Measurements from ENCODE around the gene CLEC11A. TPM values are rescaled to one million over a fixed set of nuclear protein-coding genes. Genes with fewer than 3 reads are reported as not detected.

CLEC11A gene
- total and polyA plus RNA-seq, 9 of the 15 experiments (the other 6 are each of a cell fraction or from before 2014, with no cell fraction given) = 0.39 to 43.9 (median 3.4) TPM

DNA sequence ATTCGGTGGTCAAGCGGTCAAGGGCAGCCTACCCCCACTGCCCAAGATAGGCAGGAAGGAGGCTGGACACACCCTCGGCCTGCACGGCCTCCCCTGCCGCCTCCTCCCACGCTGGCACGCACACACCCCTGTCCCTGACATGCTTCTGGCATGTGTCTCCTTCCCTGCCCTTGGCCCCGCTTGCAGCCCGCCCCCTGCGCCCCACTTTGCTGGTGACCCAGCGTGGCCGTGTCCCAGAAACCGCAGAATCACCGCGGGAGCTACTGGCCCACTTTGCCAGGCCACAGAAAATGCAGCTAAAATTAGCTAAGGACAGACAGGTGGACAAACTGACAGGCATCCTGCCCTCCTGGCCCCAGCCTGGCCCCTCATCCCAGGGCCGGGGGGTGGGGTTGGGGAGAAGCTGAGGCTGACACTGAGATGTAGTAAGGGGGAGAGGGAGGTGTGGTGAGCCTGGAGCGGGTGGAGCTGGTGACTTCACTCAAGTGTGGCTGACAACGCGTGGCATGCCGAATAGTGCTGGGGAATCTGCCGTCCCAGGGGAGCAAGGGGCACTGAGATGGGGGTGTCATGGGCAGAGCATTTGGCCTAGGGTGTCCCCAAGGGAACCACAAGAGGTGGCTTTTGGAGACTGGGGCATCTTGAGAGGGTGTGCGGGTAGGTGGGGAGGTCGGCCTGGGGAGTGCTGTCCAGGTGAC, 6.0 kb upstream of the CLEC11A start:
- H3K9ac ChIP-seq (ENCODE audit: insufficient read depth in 1 of 2, low read depth in 2 of 2, low read length in 2 of 2) = peak overlapping the region in 1 of 2 experiments; percentile 45; a peak in 1 of 4 replicates
- no peaks in the 10 kb centered on the region for H3K9me3 ChIP-seq (replicated peaks; ENCODE audit: control insufficient read depth, insufficient read depth, low read depth, low read length)
- no peak overlapping the region for H3K4me3 ChIP-seq
- intact Hi-C loops (cut with micrococcal nuclease) (no loop called here), in situ Hi-C loops (cut with MboI) (no loop called here)
- H2AFZ ChIP-seq (ENCODE audit: low read depth, low read length) = no peak overlapping the region
- BruUV-seq (replicated peaks) = no TSS peak
- H3K4me2 ChIP-seq (ENCODE audit: insufficient read depth, low read length) = no peak overlapping the region
- peak; percentile 21; the same call in 1 of the 2 replicates for TF ChIP-seq BHLHE40 (IDR thresholded peaks at IDR 0.05; ENCODE audit: low read length)
- TF ChIP-seq EGR1 (conservative IDR thresholded peaks at IDR 0.05) = peak; percentile 34
- TF ChIP-seq, protein P1, sequence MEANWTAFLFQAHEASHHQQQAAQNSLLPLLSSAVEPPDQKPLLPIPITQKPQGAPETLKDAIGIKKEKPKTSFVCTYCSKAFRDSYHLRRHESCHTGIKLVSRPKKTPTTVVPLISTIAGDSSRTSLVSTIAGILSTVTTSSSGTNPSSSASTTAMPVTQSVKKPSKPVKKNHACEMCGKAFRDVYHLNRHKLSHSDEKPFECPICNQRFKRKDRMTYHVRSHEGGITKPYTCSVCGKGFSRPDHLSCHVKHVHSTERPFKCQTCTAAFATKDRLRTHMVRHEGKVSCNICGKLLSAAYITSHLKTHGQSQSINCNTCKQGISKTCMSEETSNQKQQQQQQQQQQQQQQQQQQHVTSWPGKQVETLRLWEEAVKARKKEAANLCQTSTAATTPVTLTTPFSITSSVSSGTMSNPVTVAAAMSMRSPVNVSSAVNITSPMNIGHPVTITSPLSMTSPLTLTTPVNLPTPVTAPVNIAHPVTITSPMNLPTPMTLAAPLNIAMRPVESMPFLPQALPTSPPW (CRISPR knock-in tag; IDR thresholded peaks at IDR 0.05) = peak; percentile 18; the same call in 1 of the 2 replicates
- no peak for TF ChIP-seq ZNF239 (CRISPR knock-in tag; IDR thresholded peaks at IDR 0.05)
- no peak for TF ChIP-seq ZNF512 (tag; IDR thresholded peaks at IDR 0.05)
- no peak overlapping the region for H3K27ac ChIP-seq (ENCODE audit: extremely low read depth, low read depth, low read length)
- H4K20me1 ChIP-seq (replicated peaks; ENCODE audit: control insufficient read depth, insufficient read depth, low read length) = peaks cover 5% of the 10 kb centered on the region; the same call in 1 of the 2 replicates
- POLR2A ChIA-PET = no interaction called here
- no peaks in the 10 kb centered on the region for H3K36me3 ChIP-seq (ENCODE audit: control insufficient read depth, insufficient read depth, low read length)
- ATAC-seq (no peak), DNase-seq (ENCODE audit: extremely low read depth in 1 of 4, low spot score in 3 of 4) (peak in 2 of 4 experiments; percentile 42 to 43), FAIRE-seq (no peak)
- peaks cover 9 to 49% of the 10 kb centered on the region in 2 experiments; a peak in 4 of 5 replicates for H3K27me3 ChIP-seq (ENCODE audit: control insufficient read depth in 2 of 2, insufficient read depth in 2 of 2, low read length in 2 of 2)
- H3K79me2 ChIP-seq (ENCODE audit: control insufficient read depth, insufficient read depth, low read length) = no peaks in the 10 kb centered on the region
- H3K4me1 ChIP-seq (replicated peaks in 1 of 2; ENCODE audit: control insufficient read depth in 2 of 2, insufficient read depth in 2 of 2, low read length in 2 of 2) = peaks cover 0 to 44% of the 10 kb centered on the region in 2 experiments; a peak in 4 of 5 replicates
- CTCF ChIA-PET (ENCODE audit: low intra/inter-chr PET ratio) = interaction anchor here (0.7 kb wide), 1 partner anchor 367 kb away, joined by 3 read pairs; no protein-coding TSS in a partner anchor
- WGBS (ENCODE audit: insufficient coverage, low coverage, missing lambda C conversion rate) = 14% methylated on average over 20 of the region's 23 CpGs
- H3K9me1 ChIP-seq (ENCODE audit: control insufficient read depth, insufficient read depth, low read length) = no peaks in the 10 kb centered on the region
